ENCODE data around the gene CNTFR. TPM values are rescaled to one million over a fixed set of nuclear protein-coding genes. Genes with fewer than 3 reads are reported as not detected.

The CNTFR gene, protein sequence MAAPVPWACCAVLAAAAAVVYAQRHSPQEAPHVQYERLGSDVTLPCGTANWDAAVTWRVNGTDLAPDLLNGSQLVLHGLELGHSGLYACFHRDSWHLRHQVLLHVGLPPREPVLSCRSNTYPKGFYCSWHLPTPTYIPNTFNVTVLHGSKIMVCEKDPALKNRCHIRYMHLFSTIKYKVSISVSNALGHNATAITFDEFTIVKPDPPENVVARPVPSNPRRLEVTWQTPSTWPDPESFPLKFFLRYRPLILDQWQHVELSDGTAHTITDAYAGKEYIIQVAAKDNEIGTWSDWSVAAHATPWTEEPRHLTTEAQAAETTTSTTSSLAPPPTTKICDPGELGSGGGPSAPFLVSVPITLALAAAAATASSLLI
- not detected in 2 replicates for total RNA-seq

DNA sequence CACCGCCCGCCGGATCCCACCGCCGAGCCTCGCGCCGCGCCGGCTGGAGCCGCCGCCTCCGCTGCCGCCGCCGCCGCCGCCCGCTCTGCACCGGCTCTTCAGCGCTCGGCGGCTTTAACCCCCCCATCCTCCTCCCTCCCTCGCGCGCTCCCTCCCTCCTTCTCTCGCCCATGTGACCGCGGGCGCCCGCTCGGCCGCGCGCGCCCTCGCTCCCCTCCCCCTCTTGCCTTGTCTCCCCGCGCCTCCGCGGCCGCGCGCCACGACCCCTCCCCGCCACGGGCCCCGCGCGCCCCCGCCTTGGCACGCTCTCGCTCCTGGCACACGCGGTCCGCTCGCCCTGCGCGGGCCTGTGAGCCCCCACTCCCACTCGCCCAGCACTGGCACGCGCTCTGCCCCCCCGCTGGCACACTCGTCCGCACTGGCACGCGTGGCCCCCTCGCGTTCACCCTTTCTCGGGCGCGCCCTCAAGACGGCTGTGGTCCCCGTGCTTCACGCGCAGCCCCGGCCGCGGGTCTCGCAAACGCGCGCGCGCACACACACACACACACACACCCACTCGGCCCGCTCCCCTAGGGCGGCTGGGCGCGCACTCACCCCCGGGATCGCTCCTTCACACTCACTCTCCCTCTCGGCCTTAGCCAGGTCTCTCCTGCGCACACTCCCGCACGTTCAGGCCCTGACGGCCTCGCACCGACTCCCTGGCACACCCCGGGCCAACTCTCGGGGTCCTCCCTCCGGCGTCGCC, at the start of gene CNTFR:
Gene CNTFR (minus strand): TSS at position 89 of the 745 bp plus-strand sequence. CDS start 20,743 bp downstream, outside the sequence.

GRCh38 chr9:34637356-34638137, 48.0 kb upstream of the CNTFR start, which contains the start of gene SIGMAR1:
Gene SIGMAR1 (minus strand): TSS chr9:34637787. CDS start chr9:34637697, 90 bp downstream.

DNA sequence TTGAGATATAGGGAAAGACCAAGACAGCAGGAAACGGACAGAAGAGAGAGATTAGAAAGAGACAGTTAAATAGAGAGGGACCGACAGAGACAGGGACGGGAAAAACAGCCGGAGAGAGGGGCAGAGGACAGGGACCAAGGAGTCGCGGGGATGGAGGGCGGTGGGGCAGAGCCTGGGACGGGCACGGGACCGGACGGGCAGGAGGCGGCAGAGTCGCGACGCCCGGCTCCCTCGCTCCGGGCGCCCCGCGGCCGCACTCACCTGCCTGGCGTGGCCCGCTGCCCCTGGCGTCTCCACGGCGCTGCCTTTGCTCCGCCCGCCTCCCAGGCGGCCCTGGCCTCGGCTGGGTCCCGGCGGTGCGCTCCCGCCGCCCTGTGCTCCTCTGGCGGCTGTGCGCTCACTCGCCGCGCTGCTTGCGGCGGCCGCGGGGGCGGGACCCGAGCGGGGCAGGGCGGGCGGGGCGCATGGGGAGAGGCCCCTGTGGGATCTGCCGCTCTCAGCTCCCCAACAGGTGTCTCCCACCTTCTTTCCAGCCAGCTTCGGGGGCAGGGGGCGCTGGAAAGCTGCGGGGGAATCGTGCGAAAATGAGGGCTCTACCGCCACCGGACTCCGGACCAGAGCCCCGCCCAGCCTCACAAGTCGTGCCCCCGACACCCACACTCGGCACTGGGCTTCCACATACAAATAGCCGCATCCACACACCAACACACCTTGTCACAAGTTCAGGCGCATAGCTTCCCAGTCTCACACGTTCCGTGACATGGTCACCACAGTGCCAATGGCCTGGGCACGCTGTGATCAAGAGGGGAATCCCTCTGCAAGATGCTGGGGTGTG, 39.3 kb upstream of the CNTFR start, which contains the start of gene ARID3C:
Gene ARID3C (minus strand): TSS at position 411 of the 835 bp plus-strand sequence. CDS start 1,052 bp downstream, outside the sequence.

DNA sequence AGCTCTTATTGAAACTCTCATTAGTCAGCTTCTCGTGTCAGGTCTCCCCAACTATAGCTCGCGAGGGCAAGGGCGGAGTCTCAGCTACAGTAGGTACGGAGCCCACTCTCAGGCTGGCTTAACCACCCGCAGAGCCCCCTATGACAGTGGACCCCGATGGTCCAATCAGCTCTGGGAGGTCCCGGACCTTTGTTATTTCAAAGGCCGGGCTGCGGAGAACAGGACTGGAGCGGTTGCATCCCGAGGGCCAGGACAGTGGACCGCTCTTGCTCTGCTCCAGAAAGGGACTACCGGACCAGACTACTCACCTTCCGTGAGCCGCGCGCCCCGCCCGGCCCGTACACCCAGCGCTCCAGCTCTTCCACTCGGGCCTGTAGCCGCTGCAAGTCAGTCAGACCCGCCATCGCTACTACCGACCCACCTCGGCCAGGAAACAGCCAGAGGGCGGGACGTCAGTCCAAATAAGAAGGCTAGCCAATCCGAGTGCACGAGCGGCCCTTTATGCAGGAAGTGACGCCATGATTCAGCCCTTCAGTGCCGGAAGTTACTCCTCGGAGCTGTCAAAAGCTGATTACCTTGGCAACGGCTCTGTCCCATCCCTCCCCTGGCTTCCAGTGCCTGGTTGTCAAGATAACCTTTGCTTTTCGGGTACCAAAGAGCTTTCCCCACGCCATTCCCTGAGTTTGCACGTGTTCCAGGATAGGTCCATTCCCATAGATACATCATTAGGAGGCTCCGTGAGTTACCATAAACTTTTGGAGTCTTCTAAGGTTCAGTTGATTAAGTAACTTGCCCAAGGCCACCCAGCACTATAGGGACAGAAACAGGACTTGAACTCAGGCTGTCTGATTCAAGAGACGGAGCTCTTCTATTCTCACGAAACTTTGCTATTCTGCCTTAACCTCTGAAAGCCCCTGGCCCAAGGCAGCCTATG, 30.8 kb upstream of the CNTFR start, which contains the start of gene DCTN3:
Gene DCTN3 (minus strand): TSS at position 435 of the 934 bp plus-strand sequence. CDS start 31 bp downstream, at position 404.

DNA sequence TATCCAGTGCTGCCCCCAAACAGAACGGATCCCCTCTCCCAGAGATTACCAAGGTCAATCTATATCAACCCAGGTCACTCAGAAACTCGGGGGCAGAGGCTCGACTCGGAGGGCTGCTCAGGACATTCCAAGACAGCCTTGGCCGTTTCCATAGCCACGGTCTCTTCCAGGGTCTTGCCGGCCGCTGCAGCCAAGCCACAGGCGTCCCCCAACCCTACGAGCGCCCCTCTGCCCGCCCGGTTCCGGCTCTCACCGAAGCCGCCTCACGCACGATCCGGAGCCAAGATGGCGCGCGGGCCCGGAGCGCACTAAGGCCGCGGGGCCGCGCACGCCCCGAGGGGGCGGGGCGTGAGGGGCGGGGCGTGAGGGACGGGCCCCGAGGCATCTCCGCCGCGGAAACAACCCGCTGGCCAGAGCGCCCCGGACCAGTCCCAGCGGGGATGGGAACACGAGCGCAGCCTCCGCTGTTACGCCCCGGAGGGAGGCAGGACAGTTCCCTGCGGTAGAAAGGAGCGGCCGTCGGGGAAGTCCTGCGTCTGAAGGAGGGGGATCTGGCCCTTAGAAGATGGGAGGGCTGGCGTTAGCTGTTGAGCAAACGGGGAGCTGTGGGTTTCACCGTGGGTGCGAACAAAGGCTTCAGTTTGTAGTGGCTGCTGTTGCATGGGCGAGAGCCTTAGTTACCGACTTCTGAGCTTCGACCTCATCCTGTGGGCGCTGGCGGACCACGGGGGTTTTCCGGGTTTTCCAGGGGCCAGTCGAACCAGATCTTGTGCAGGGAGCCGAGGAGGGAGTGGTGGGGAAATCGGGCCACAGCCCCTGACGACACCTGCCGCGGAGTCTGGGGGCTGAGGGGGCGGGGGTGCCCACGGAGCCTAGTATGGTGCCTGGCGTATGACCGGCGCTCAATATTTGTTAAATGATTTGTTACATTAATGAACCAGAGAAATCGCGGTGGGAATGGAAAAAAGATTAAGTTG, 22.6 kb upstream of the CNTFR start, which contains the start of gene RPP25L:
Gene RPP25L (minus strand): TSS at position 287 of the 977 bp plus-strand sequence. CDS start 801 bp downstream, outside the sequence.

GRCh38 chr9:34522971-34523797, 66.3 kb downstream of the CNTFR start, which contains the start of gene ENHO:
Gene ENHO (minus strand): TSS chr9:34522990. CDS start chr9:34521695, 1,295 bp downstream.

Other genes starting within 250 kb of the CNTFR start
- 3.9 and 6.5 TPM in 2 replicates for gene MYORG, start 212.8 kb downstream of the CNTFR start, total RNA-seq
- gene FAM219A, start 131.2 kb downstream of the CNTFR start, total RNA-seq, result 8.6 and 15.9 TPM in 2 replicates
- not detected in 2 replicates for gene DNAI1, start 130.9 kb downstream of the CNTFR start, total RNA-seq
- 0.06 and 0.16 TPM in 2 replicates for gene ENHO, start 66.7 kb downstream of the CNTFR start, total RNA-seq
- gene RPP25L, start 22.4 kb upstream of the CNTFR start, total RNA-seq, result 14.4 and 20.2 TPM in 2 replicates
- 67.2 and 74.1 TPM in 2 replicates for gene DCTN3, start 30.8 kb upstream of the CNTFR start, total RNA-seq
- 0.16 TPM in 1 of 2 replicates, not detected in the other for gene ARID3C, start 39.3 kb upstream of the CNTFR start, total RNA-seq
- gene SIGMAR1, start 48.1 kb upstream of the CNTFR start, total RNA-seq, result 24.8 and 48.1 TPM in 2 replicates
- gene GALT, start 57.0 kb upstream of the CNTFR start, total RNA-seq, result 20.7 and 33.9 TPM in 2 replicates
- gene IL11RA, start 62.5 kb upstream of the CNTFR start, total RNA-seq, result 6.6 and 9.6 TPM in 2 replicates
- 0.16 TPM in 1 of 2 replicates, not detected in the other for gene CCL27, start 72.9 kb upstream of the CNTFR start, total RNA-seq
- gene CCL19, start 101.6 kb upstream of the CNTFR start, total RNA-seq, result not detected in 2 replicates
- 0.76 TPM in 1 of 2 replicates, not detected in the other for gene CCL21, start 120.4 kb upstream of the CNTFR start, total RNA-seq

All from bladder microvascular endothelial cell (primary cell).